SK-N-SH (cell line): ENCODE measurements around the gene CCR5. TPM values are rescaled to one million over a fixed set of nuclear protein-coding genes. Genes with fewer than 3 reads are reported as not detected.

Experiments used
- CTCF ChIA-PET: fragments of 300-600, 350-600 bp; formaldehyde crosslinking; extraction: SDS; loops from one replicate; lab custom pipeline; 2021; lab: Yijun Ruan, JAX
- POLR2A ChIA-PET: fragments of 350-600 bp; sonication (Branson Sonifier 250); formaldehyde crosslinking; extraction: SDS; loops from one replicate; lab custom pipeline; 2020; ENCODE audit warnings: antibody characterized with exemption, inconsistent platforms; lab: Yijun Ruan, JAX
- DNase-seq: peaks from one replicate; pipeline ENCODE4 v3.0.0; 2012
- H2AFZ ChIP-seq: fragments of 200-600 bp; sonication (generic); 2 replicates; pipeline ENCODE4 v1.8.1; 2016; ENCODE audit warnings: antibody characterized with exemption, mild to moderate bottlenecking, low read depth
- H3F3A ChIP-seq: fragments of 200-600 bp; sonication (generic); replicated peaks from 2 replicates; pipeline ENCODE3; 2016; ENCODE audit warnings: antibody characterized with exemption, mild to moderate bottlenecking; ENCODE audit not compliant: insufficient read depth
- H3K27ac ChIP-seq, 2 experiments: fragments of 200-500 bp in 1 of 2; fragments of 200-600 bp in 1 of 2; sonication (Bioruptor generic) in 1 of 2; sonication (generic), shearing (Covaris generic) in 1 of 2; 2 replicates each; pipeline versions ENCODE4 v1.5.1 to v1.6.1; 2014 to 2016; ENCODE audit warnings: low read depth in 2 of 2, inconsistent platforms in 1 of 2, low read length in 1 of 2, mild to moderate bottlenecking in 1 of 2, mixed read lengths in 1 of 2
- H3K27me3 ChIP-seq: fragments of 200-600 bp; sonication (generic), shearing (Covaris generic); 2 replicates; pipeline ENCODE4 v1.6.1; 2016; ENCODE audit warnings: mixed run types; ENCODE audit not compliant: insufficient read depth
- H3K36me3 ChIP-seq, 2 experiments: fragments of 200-500 bp in 1 of 2; fragments of 200-600 bp in 1 of 2; sonication (Bioruptor generic) in 1 of 2; sonication (generic) in 1 of 2; replicated peaks in 1 of 2; 2 replicates each; pipeline versions ENCODE3 to v1.5.1; 2014 to 2016; ENCODE audit warnings: low read length in 1 of 2, mild to moderate bottlenecking in 1 of 2; ENCODE audit not compliant: insufficient read depth in 2 of 2, control insufficient read depth in 1 of 2
- H3K4me1 ChIP-seq, 2 experiments: fragments of 200-500 bp in 1 of 2; fragments of 200-600 bp in 1 of 2; sonication (Bioruptor generic) in 1 of 2; sonication (generic), shearing (Covaris generic) in 1 of 2; 2 replicates each; pipeline versions ENCODE4 v1.5.1 to v1.6.1; 2014 to 2016; ENCODE audit warnings: low read depth in 1 of 2, low read length in 1 of 2, mixed run types in 1 of 2; ENCODE audit not compliant: insufficient read depth in 2 of 2, control insufficient read depth in 1 of 2
- H3K4me2 ChIP-seq: fragments of 200-600 bp; sonication (generic), shearing (Covaris generic); 2 replicates; pipeline ENCODE4 v1.6.1; 2017; ENCODE audit warnings: mixed run types
- H3K4me3 ChIP-seq, 2 experiments: fragments of 200-500 bp in 1 of 2; fragments of 200-600 bp in 1 of 2; sonication (Bioruptor generic) in 1 of 2; sonication (generic), shearing (Covaris generic) in 1 of 2; 2 replicates each; pipeline versions ENCODE4 v1.5.1 to v1.8.1; 2014 to 2016; ENCODE audit warnings: low read depth in 2 of 2, inconsistent platforms in 1 of 2, low read length in 1 of 2, mild to moderate bottlenecking in 1 of 2, mixed read lengths in 1 of 2, moderate library complexity in 1 of 2
- H3K79me2 ChIP-seq: fragments of 200-600 bp; sonication (generic); 2 replicates; pipeline ENCODE4 v1.8.1; 2017; ENCODE audit warnings: mild to moderate bottlenecking; ENCODE audit not compliant: insufficient read depth
- H3K9ac ChIP-seq: fragments of 200-600 bp; sonication (generic); 2 replicates; pipeline ENCODE4 v1.6.1; 2017; ENCODE audit warnings: mixed run types
- H3K9me2 ChIP-seq: fragments of 200-600 bp; sonication (generic); 2 replicates; pipeline ENCODE4 v1.6.1; 2017; ENCODE audit warnings: mixed run types
- H3K9me3 ChIP-seq: fragments of 200-600 bp; sonication (generic); 2 replicates; pipeline ENCODE4 v1.6.1; 2017; ENCODE audit warnings: mixed run types, mild to moderate bottlenecking, moderate library complexity
- H4K20me1 ChIP-seq: fragments of 200-600 bp; sonication (generic); 2 replicates; pipeline ENCODE4 v1.6.1; 2017; ENCODE audit warnings: mild to moderate bottlenecking, mixed run types; ENCODE audit not compliant: insufficient read depth
- CHD2 ChIP-seq: fragments of 150-350 bp; IDR thresholded peaks from 2 replicates; pipeline ENCODE4 v1.6.1; 2018; ENCODE audit warnings: low read length; ENCODE audit not compliant: partially characterized antibody
- ELF1 ChIP-seq: IDR thresholded peaks from 2 replicates; pipeline ENCODE4 v1.4.0; 2012
- EZH2phosphoT487 ChIP-seq: fragments of 200-600 bp; sonication (generic); IDR thresholded peaks from 2 replicates; pipeline ENCODE4 v1.6.1; 2017; ENCODE audit warnings: low read depth, mixed run types, mild to moderate bottlenecking, antibody characterized with exemption, moderate library complexity, borderline replicate concordance
- FOSL2 ChIP-seq: IDR thresholded peaks from 2 replicates; pipeline ENCODE4 v1.4.0; 2012; ENCODE audit warnings: low read depth, mild to moderate bottlenecking, moderate library complexity, borderline replicate concordance
- FOXM1 ChIP-seq: IDR thresholded peaks from 2 replicates; pipeline ENCODE4 v1.4.0; 2012; ENCODE audit warnings: low read depth, mild to moderate bottlenecking
- GABPA ChIP-seq: IDR thresholded peaks from 2 replicates; pipeline ENCODE4 v1.4.0; 2012; ENCODE audit warnings: low read depth, mild to moderate bottlenecking
- IRF3 ChIP-seq: fragments of 150-350 bp; IDR thresholded peaks from 2 replicates; pipeline ENCODE4 v1.6.1; 2016; ENCODE audit warnings: mild to moderate bottlenecking, low read depth, low read length
- JUND ChIP-seq: IDR thresholded peaks from 2 replicates; pipeline ENCODE4 v1.4.0; 2012
- MXI1 ChIP-seq: IDR thresholded peaks from 2 replicates; pipeline ENCODE4 v1.6.1; 2012; ENCODE audit warnings: mild to moderate bottlenecking, low read depth, low read length, improper control_type of control experiment
- POLR2AphosphoS5 ChIP-seq: IDR thresholded peaks from 2 replicates; pipeline ENCODE4 v1.6.1; 2012; ENCODE audit warnings: low read depth, low read length
- SMC3 ChIP-seq: IDR thresholded peaks from 2 replicates; pipeline ENCODE4 v1.6.1; 2012; ENCODE audit warnings: low read depth, low read length, improper control_type of control experiment
- USF1 ChIP-seq: IDR thresholded peaks from 2 replicates; pipeline ENCODE4 v1.4.0; 2012; ENCODE audit warnings: low read depth, borderline replicate concordance
- WGBS: methylation state at CpG from one replicate; pipeline ENCODE4 v1.1.6; 2017; ENCODE audit warnings: low lambda C conversion rate; 5-methylcytosine and 5-hydroxymethylcytosine counted together
- polyA plus RNA-seq, 3 experiments: library from polyadenylated mRNA; depleted of rRNA; stranded (reverse); fragments of >200 nt; gene quantifications; 2 replicates each; pipeline ENCODE4 v1.2.3, GENCODE V29; 2012
- TF ChIP-seq, protein P1 (sequence below): IDR thresholded peaks from 2 replicates; pipeline ENCODE4 v1.6.1; 2012; ENCODE audit warnings: mild to moderate bottlenecking, low read depth, low read length, moderate library complexity

CCR5 gene
- polyA plus RNA-seq, 1 of the 3 experiments (the other 2 are of a cell fraction): not detected

- H3K36me3 ChIP-seq: no peaks in the 10 kb centered on the region
- no peaks in the 10 kb centered on the region for H3K9me3 ChIP-seq
- H3K9me2 ChIP-seq: no peaks in the 10 kb centered on the region
- H3K4me2 ChIP-seq: no peak overlapping the region
- POLR2A ChIA-PET: no interaction called here
- H4K20me1 ChIP-seq: no peaks in the 10 kb centered on the region
- H3F3A ChIP-seq: no peaks in the 10 kb centered on the region
- 2% methylated on average over 2 of the region's 3 CpGs for WGBS
- no peaks in the 10 kb centered on the region for H3K79me2 ChIP-seq
- no peak overlapping the region for H3K27ac ChIP-seq
- no peak for DNase-seq
- H2AFZ ChIP-seq: no peak overlapping the region
- TF ChIP-seq SMC3: no peak
- TF ChIP-seq USF1: no peak
- no peak for TF ChIP-seq CHD2
- TF ChIP-seq MXI1: no peak
- TF ChIP-seq EZH2phosphoT487: no peak
- no peak for TF ChIP-seq ELF1
- TF ChIP-seq JUND: no peak
- TF ChIP-seq, all 33 proteins: peak for 0
- Histone ChIP-seq H3K4me1 (no peaks in the 10 kb centered on the region), H3K9ac (no peak overlapping the region), H3K27me3 (peaks cover under 1% of the 10 kb centered on the region; the same call in 1 of the 2 replicates), H3K4me3 (no peak overlapping the region)
- CTCF ChIA-PET: no interaction called here
These were observed 19.1 kb upstream of the CCR5 start for GRCh38 chr3:46351646-46352045.

DNA sequence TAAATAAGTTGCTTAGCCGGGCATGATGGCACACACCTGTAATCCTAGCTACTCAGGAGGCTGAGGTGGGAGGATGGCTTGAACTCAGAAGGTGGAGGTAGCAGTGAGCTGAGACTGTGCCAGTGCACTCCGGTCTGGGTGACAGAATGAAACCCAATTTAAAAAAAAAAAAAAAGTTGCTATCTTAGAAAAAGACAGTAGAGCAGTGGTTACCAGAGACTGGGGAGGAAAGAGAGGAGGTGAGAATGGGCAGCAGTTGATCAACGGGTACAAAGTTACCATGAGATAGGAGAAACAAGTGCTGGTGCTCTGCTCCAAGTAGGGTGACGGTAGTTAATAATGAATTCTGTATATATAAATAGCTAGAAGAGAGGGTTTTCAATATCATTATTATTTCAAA, 17.7 kb upstream of the CCR5 start:
- no peak overlapping the region for H2AFZ ChIP-seq
- H3K4me3 ChIP-seq: no peak overlapping the region
- DNase-seq: no peak
- ChIA-PET CTCF (no interaction called here), POLR2A (no interaction called here)
- peaks cover 15% of the 10 kb centered on the region; the same call in 1 of the 2 replicates for H3K27me3 ChIP-seq
- no peak overlapping the region for H3K27ac ChIP-seq
- no peaks in the 10 kb centered on the region for H3K36me3 ChIP-seq
- no peak overlapping the region for H3K9ac ChIP-seq
- TF ChIP-seq IRF3 (no peak), ELF1 (no peak), JUND (no peak), EZH2phosphoT487 (no peak), GABPA (no peak), FOXM1 (no peak), SMC3 (no peak), FOSL2 (no peak), POLR2AphosphoS5 (no peak)
- TF ChIP-seq, protein P1, sequence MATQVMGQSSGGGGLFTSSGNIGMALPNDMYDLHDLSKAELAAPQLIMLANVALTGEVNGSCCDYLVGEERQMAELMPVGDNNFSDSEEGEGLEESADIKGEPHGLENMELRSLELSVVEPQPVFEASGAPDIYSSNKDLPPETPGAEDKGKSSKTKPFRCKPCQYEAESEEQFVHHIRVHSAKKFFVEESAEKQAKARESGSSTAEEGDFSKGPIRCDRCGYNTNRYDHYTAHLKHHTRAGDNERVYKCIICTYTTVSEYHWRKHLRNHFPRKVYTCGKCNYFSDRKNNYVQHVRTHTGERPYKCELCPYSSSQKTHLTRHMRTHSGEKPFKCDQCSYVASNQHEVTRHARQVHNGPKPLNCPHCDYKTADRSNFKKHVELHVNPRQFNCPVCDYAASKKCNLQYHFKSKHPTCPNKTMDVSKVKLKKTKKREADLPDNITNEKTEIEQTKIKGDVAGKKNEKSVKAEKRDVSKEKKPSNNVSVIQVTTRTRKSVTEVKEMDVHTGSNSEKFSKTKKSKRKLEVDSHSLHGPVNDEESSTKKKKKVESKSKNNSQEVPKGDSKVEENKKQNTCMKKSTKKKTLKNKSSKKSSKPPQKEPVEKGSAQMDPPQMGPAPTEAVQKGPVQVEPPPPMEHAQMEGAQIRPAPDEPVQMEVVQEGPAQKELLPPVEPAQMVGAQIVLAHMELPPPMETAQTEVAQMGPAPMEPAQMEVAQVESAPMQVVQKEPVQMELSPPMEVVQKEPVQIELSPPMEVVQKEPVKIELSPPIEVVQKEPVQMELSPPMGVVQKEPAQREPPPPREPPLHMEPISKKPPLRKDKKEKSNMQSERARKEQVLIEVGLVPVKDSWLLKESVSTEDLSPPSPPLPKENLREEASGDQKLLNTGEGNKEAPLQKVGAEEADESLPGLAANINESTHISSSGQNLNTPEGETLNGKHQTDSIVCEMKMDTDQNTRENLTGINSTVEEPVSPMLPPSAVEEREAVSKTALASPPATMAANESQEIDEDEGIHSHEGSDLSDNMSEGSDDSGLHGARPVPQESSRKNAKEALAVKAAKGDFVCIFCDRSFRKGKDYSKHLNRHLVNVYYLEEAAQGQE: no peak
- TF ChIP-seq, all 33 proteins: peak for 0
- Histone ChIP-seq H4K20me1 (no peaks in the 10 kb centered on the region), H3K4me1 (no peaks in the 10 kb centered on the region), H3K9me3 (no peaks in the 10 kb centered on the region), H3F3A (no peaks in the 10 kb centered on the region), H3K4me2 (no peak overlapping the region), H3K9me2 (no peaks in the 10 kb centered on the region), H3K79me2 (no peaks in the 10 kb centered on the region)
- WGBS: 1% methylated on average over 4 of the region's 4 CpGs
